WTC11 (cell line): ENCODE data around the gene ARG2. TPM values are rescaled to one million over a fixed set of nuclear protein-coding genes. Genes with fewer than 3 reads are reported as not detected.

Experiments
- ATAC-seq: fragments of 200-7000 bp; cut with Tn5 transposase; 2 replicates; pipeline ENCODE4 v1.10.0; 2021; ENCODE audit warnings: mild to moderate bottlenecking, moderate library complexity
- CTCF ChIA-PET: fragments of 300-600 bp; sonication (Branson Sonifier 250); formaldehyde crosslinking; loops from one replicate; lab custom pipeline; 2021; ENCODE audit warnings: antibody characterized with exemption; lab: Charles Lee
- POLR2A ChIA-PET: fragments of 350-600 bp; sonication (Branson Sonifier 250); formaldehyde crosslinking; loops from one replicate; lab custom pipeline; 2021; ENCODE audit warnings: antibody characterized with exemption; lab: Charles Lee
- DNase-seq: peaks from one replicate; pipeline ENCODE4 v3.0.0; 2021; ENCODE audit warnings: low spot score
- H3K27ac Mint-ChIP-seq: 2 replicates; pipeline ENCODE4 v1.8.0; 2021; ENCODE audit warnings: mixed read lengths
- H3K27me3 Mint-ChIP-seq: 2 replicates; pipeline ENCODE4 v1.8.0; 2021; ENCODE audit warnings: low read depth, mild to moderate bottlenecking, moderate library complexity, mixed read lengths
- H3K36me3 Mint-ChIP-seq: 2 replicates; pipeline ENCODE4 v1.8.0; 2021; ENCODE audit warnings: mixed read lengths
- H3K4me1 Mint-ChIP-seq: 2 replicates; pipeline ENCODE4 v1.8.0; 2022; ENCODE audit warnings: mixed read lengths
- H3K4me3 Mint-ChIP-seq: 2 replicates; pipeline ENCODE4 v1.8.0; 2021; ENCODE audit warnings: mild to moderate bottlenecking, moderate library complexity, mixed read lengths
- H3K9me3 Mint-ChIP-seq: 2 replicates; pipeline ENCODE4 v1.8.0; 2021; ENCODE audit warnings: mixed read lengths
- ELF4 ChIP-seq: sonication (generic); formaldehyde crosslinking; IDR thresholded peaks from 2 replicates; pipeline ENCODE4 v1.8.1; 2022; ENCODE audit warnings: low read depth, mild to moderate bottlenecking, moderate library complexity, missing genetic modification reagents
- FOXK1 ChIP-seq: sonication (generic); formaldehyde crosslinking; IDR thresholded peaks from 2 replicates; pipeline ENCODE4 v1.8.0; 2022; ENCODE audit warnings: mild to moderate bottlenecking, moderate library complexity, missing genetic modification reagents
- MXD4 ChIP-seq: fragments of 250-450 bp; sonication (Bioruptor Pico); IDR thresholded peaks from 2 replicates; pipeline ENCODE4 v1.8.0; 2021; ENCODE audit warnings: mild to moderate bottlenecking, moderate library complexity, borderline replicate concordance
- NFE2L1 ChIP-seq: sonication (generic); formaldehyde crosslinking; IDR thresholded peaks from 2 replicates; pipeline ENCODE4 v1.8.1; 2023; ENCODE audit warnings: missing genetic modification reagents
- TP53 ChIP-seq: sonication (generic); formaldehyde crosslinking; IDR thresholded peaks from 2 replicates; pipeline ENCODE4 v1.8.1; 2023; ENCODE audit warnings: mild to moderate bottlenecking, missing genetic modification reagents
- ZNF317 ChIP-seq: sonication (generic); formaldehyde crosslinking; IDR thresholded peaks from 2 replicates; pipeline ENCODE4 v1.8.1; 2023; ENCODE audit warnings: low read depth, mild to moderate bottlenecking, moderate library complexity, missing genetic modification reagents, borderline replicate concordance
- ZNF671 ChIP-seq: fragments of 250-450 bp; sonication (Bioruptor Pico); IDR thresholded peaks from 2 replicates; pipeline ENCODE4 v1.8.0; 2021; ENCODE audit warnings: mild to moderate bottlenecking
- total RNA-seq: library from RNA; stranded (reverse); gene quantifications from 3 replicates; pipeline ENCODE4 v1.2.3, GENCODE V29; 2021
- TF ChIP-seq, protein P1 (sequence below): sonication (generic); formaldehyde crosslinking; IDR thresholded peaks from 2 replicates; pipeline ENCODE4 v1.8.0; 2022; ENCODE audit warnings: mild to moderate bottlenecking, missing genetic modification reagents
- TF ChIP-seq, protein P2 (sequence below): sonication (generic); formaldehyde crosslinking; conservative IDR thresholded peaks from 2 replicates; pipeline ENCODE4 v1.8.1; 2023; ENCODE audit warnings: mild to moderate bottlenecking, low read depth, missing genetic modification reagents, moderate library complexity
- TF ChIP-seq, protein P3 (sequence below): fragments of 250-450 bp; sonication (Bioruptor Pico); IDR thresholded peaks from 2 replicates; pipeline ENCODE4 v1.8.0; 2021; ENCODE audit warnings: mild to moderate bottlenecking
- TF ChIP-seq, protein P4 (sequence below): sonication (generic); formaldehyde crosslinking; IDR thresholded peaks from 2 replicates; pipeline ENCODE4 v1.8.0; 2022; ENCODE audit warnings: mild to moderate bottlenecking, missing genetic modification reagents
- TF ChIP-seq, protein P5 (sequence below): sonication (generic); formaldehyde crosslinking; IDR thresholded peaks from 2 replicates; pipeline ENCODE4 v1.8.0; 2023; ENCODE audit warnings: mild to moderate bottlenecking, missing genetic modification reagents
- TF ChIP-seq, protein P6 (sequence below): fragments of 250-450 bp; sonication (Bioruptor Pico); IDR thresholded peaks from 2 replicates; pipeline ENCODE4 v1.9.0; 2021; ENCODE audit warnings: mild to moderate bottlenecking
- TF ChIP-seq, protein P7 (sequence below): sonication (generic); formaldehyde crosslinking; conservative IDR thresholded peaks from 2 replicates; pipeline ENCODE4 v1.8.1; 2022; ENCODE audit warnings: mild to moderate bottlenecking, missing genetic modification reagents

The ARG2 gene
- total RNA-seq, 1 experiment from 2014 or later, result 29.8 TPM

DNA sequence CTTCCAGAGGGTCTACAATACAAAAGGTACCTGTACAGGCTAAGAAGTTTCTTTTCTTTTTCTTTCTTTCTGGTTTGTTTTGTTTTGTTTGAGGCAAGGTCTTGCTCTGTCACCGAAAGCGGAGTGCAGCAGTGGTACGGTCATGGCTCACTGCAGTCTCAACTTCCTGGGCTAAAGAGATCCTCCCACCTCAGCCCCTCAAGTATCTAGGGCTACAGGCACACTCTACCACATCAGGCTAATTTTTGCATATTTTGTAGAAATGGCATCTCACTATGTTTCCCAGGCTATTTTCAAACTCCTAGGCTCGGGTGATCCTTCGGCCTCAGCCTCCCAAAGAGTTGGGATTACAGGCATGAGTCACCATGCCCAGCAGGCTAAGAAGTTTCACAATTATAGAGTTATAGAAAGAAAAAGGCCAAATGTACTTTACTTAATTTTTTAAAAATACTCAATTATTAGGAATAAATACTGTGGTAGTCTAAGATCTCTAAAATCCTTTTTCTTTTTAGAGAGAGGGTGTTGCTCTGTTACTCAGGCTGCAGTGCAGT is 16.6 kb upstream of the ARG2 start (continued):
- TF ChIP-seq, protein P1, sequence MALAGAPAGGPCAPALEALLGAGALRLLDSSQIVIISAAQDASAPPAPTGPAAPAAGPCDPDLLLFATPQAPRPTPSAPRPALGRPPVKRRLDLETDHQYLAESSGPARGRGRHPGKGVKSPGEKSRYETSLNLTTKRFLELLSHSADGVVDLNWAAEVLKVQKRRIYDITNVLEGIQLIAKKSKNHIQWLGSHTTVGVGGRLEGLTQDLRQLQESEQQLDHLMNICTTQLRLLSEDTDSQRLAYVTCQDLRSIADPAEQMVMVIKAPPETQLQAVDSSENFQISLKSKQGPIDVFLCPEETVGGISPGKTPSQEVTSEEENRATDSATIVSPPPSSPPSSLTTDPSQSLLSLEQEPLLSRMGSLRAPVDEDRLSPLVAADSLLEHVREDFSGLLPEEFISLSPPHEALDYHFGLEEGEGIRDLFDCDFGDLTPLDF (CRISPR knock-in tag), result no peak

DNA sequence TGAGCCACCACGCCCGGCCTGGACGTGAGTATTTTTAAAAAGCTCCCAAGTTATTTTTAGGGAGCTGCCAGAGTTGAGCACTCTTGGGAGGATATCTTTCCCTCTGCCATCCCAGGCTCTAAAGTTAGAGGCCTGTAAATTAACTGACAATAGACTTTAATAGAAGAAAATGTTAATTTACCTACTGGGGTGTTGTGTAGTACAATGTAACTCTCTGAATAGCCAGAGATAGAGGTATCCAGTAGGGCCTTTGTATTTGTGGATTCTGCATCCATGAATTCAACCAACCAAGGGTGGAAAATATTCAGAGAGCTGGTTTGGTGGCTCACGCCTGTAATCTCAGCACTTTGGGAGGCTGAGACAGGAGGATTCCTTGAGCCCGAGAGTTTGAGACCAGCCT is 12.1 kb upstream of the ARG2 start:
- no peak for TF ChIP-seq NFE2L1
- TF ChIP-seq, protein P2, sequence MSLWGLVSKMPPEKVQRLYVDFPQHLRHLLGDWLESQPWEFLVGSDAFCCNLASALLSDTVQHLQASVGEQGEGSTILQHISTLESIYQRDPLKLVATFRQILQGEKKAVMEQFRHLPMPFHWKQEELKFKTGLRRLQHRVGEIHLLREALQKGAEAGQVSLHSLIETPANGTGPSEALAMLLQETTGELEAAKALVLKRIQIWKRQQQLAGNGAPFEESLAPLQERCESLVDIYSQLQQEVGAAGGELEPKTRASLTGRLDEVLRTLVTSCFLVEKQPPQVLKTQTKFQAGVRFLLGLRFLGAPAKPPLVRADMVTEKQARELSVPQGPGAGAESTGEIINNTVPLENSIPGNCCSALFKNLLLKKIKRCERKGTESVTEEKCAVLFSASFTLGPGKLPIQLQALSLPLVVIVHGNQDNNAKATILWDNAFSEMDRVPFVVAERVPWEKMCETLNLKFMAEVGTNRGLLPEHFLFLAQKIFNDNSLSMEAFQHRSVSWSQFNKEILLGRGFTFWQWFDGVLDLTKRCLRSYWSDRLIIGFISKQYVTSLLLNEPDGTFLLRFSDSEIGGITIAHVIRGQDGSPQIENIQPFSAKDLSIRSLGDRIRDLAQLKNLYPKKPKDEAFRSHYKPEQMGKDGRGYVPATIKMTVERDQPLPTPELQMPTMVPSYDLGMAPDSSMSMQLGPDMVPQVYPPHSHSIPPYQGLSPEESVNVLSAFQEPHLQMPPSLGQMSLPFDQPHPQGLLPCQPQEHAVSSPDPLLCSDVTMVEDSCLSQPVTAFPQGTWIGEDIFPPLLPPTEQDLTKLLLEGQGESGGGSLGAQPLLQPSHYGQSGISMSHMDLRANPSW, result no peak
- TF ChIP-seq, protein P3, sequence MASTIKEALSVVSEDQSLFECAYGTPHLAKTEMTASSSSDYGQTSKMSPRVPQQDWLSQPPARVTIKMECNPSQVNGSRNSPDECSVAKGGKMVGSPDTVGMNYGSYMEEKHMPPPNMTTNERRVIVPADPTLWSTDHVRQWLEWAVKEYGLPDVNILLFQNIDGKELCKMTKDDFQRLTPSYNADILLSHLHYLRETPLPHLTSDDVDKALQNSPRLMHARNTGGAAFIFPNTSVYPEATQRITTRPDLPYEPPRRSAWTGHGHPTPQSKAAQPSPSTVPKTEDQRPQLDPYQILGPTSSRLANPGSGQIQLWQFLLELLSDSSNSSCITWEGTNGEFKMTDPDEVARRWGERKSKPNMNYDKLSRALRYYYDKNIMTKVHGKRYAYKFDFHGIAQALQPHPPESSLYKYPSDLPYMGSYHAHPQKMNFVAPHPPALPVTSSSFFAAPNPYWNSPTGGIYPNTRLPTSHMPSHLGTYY, result no peak
- peak; percentile 60 for ATAC-seq
- peaks cover 97% of the 10 kb centered on the region for H3K27me3 Mint-ChIP-seq
- H3K9me3 Mint-ChIP-seq, result no peaks in the 10 kb centered on the region
- CTCF ChIA-PET, result interaction anchor here (0.8 to 2.3 kb wide), 4 partner anchors 11 to 97 kb away, joined by 3 to 12 read pairs (median 4); partner anchors contain the start of gene ARG2
- H3K4me1 Mint-ChIP-seq, result peaks cover 13% of the 10 kb centered on the region
- no peak for DNase-seq
- no peak overlapping the region for H3K27ac Mint-ChIP-seq
- no peaks in the 10 kb centered on the region for H3K36me3 Mint-ChIP-seq
- POLR2A ChIA-PET, result interaction anchor here (1.0 kb wide), 1 partner anchor 11 kb away, joined by 3 read pairs; no protein-coding TSS in a partner anchor
- no peak overlapping the region for H3K4me3 Mint-ChIP-seq

DNA sequence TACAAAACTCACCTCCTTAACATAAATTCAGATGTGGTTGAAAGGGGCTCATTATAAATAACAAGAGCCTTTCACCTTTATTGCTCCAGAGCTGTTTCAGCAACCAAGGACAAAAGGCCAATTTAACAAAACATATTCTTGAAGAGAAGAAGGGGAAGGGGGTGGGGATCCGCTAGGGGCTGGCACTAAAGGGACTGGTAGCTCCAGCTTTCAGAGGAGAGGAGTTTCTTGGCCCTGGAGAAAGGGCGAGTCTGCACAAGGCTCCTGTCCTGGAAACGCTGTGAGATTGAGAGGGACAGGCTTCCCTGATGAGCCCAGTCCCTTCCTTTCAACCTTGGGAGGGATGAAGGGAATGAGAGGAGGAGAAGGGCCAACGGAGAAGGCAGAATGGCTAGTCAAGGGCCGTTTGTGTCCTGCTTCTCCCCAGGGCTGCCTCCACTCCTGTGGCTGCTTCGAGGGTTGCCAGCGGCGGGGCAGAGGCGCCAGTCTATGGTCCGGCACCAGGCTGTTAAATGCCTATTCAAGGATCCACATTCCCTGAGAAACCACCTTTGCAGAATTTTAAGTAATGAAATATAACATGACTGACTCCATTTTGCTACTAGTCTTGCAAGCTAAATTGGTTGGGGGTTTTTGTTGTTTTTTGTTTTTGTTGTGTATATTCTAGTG is 9.9 kb upstream of the ARG2 start:
- H3K27me3 Mint-ChIP-seq, result peaks cover 97% of the 10 kb centered on the region
- ATAC-seq, result peak; percentile 64

DNA sequence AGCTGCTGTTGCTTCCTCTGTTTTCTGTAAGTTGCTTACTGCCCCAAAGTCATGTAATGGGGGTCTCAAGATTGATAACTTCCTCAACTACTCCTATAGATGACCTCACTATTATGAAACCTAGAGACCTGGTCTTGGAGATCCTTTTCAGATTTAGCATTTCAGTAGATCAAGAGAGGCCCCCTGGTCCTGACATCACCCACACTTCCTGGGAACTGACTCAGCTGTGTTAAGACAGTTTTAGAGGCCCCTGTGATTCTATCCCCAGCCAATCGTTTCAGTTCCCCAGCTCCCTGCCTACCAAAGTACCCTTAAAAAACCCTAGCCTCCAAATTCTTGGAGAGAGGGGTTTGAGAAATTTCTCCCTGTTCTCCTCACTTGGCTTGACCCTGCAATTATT is 9.2 kb upstream of the ARG2 start:
- CTCF ChIA-PET, result interaction anchor here (1.0 to 2.5 kb wide), 4 partner anchors 10 to 190 kb away, joined by 4 to 9 read pairs (median 6); partner anchors contain the start of gene PIGH
- POLR2A ChIA-PET, result interaction anchor here (1.6 kb wide), 1 partner anchor 10 kb away, joined by 3 read pairs; no protein-coding TSS in a partner anchor
- Mint-ChIP-seq H3K9me3 (no peaks in the 10 kb centered on the region), H3K27me3 (peaks cover 97% of the 10 kb centered on the region), H3K36me3 (no peaks in the 10 kb centered on the region), H3K4me3 (no peak overlapping the region), H3K27ac (no peak overlapping the region), H3K4me1 (peaks cover 13% of the 10 kb centered on the region)
- ATAC-seq, result no peak
- DNase-seq, result no peak
- TF ChIP-seq, protein P4, sequence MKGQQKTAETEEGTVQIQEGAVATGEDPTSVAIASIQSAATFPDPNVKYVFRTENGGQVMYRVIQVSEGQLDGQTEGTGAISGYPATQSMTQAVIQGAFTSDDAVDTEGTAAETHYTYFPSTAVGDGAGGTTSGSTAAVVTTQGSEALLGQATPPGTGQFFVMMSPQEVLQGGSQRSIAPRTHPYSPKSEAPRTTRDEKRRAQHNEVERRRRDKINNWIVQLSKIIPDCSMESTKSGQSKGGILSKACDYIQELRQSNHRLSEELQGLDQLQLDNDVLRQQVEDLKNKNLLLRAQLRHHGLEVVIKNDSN (CRISPR knock-in tag), result no peak
- TF ChIP-seq, protein P5, sequence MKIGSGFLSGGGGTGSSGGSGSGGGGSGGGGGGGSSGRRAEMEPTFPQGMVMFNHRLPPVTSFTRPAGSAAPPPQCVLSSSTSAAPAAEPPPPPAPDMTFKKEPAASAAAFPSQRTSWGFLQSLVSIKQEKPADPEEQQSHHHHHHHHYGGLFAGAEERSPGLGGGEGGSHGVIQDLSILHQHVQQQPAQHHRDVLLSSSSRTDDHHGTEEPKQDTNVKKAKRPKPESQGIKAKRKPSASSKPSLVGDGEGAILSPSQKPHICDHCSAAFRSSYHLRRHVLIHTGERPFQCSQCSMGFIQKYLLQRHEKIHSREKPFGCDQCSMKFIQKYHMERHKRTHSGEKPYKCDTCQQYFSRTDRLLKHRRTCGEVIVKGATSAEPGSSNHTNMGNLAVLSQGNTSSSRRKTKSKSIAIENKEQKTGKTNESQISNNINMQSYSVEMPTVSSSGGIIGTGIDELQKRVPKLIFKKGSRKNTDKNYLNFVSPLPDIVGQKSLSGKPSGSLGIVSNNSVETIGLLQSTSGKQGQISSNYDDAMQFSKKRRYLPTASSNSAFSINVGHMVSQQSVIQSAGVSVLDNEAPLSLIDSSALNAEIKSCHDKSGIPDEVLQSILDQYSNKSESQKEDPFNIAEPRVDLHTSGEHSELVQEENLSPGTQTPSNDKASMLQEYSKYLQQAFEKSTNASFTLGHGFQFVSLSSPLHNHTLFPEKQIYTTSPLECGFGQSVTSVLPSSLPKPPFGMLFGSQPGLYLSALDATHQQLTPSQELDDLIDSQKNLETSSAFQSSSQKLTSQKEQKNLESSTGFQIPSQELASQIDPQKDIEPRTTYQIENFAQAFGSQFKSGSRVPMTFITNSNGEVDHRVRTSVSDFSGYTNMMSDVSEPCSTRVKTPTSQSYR (CRISPR knock-in tag), result no peak
- TF ChIP-seq, protein P6, sequence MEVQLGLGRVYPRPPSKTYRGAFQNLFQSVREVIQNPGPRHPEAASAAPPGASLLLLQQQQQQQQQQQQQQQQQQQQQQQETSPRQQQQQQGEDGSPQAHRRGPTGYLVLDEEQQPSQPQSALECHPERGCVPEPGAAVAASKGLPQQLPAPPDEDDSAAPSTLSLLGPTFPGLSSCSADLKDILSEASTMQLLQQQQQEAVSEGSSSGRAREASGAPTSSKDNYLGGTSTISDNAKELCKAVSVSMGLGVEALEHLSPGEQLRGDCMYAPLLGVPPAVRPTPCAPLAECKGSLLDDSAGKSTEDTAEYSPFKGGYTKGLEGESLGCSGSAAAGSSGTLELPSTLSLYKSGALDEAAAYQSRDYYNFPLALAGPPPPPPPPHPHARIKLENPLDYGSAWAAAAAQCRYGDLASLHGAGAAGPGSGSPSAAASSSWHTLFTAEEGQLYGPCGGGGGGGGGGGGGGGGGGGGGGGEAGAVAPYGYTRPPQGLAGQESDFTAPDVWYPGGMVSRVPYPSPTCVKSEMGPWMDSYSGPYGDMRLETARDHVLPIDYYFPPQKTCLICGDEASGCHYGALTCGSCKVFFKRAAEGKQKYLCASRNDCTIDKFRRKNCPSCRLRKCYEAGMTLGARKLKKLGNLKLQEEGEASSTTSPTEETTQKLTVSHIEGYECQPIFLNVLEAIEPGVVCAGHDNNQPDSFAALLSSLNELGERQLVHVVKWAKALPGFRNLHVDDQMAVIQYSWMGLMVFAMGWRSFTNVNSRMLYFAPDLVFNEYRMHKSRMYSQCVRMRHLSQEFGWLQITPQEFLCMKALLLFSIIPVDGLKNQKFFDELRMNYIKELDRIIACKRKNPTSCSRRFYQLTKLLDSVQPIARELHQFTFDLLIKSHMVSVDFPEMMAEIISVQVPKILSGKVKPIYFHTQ, result no peak
- no peak for TF ChIP-seq FOXK1 (CRISPR knock-in tag)
- TF ChIP-seq MXD4, result no peak
- no peak for TF ChIP-seq ZNF317 (CRISPR knock-in tag)
- TF ChIP-seq TP53, result no peak
- TF ChIP-seq, protein P3, result no peak
- TF ChIP-seq ZNF671 (CRISPR knock-in tag), result no peak

More for the DNA sequence above, 9.9 kb upstream of the ARG2 start:
- POLR2A ChIA-PET, result interaction anchor here (0.9 to 1.6 kb wide), 2 partner anchors 10 to 11 kb away, joined by 3 read pairs; partner anchors contain the start of gene PIGH
- no peak for DNase-seq
- CTCF ChIA-PET, result interaction anchor here (0.9 to 2.5 kb wide), 8 partner anchors 8 to 190 kb away, joined by 3 to 9 read pairs (median 4); partner anchors contain the start of genes ARG2 and PIGH
- H3K4me1 Mint-ChIP-seq, result peaks cover 13% of the 10 kb centered on the region
- no peaks in the 10 kb centered on the region for H3K9me3 Mint-ChIP-seq
- no peak overlapping the region for H3K27ac Mint-ChIP-seq
- H3K36me3 Mint-ChIP-seq, result no peaks in the 10 kb centered on the region
- H3K4me3 Mint-ChIP-seq, result no peak overlapping the region
- no peak for TF ChIP-seq ELF4 (CRISPR knock-in tag)
- TF ChIP-seq, protein P7, sequence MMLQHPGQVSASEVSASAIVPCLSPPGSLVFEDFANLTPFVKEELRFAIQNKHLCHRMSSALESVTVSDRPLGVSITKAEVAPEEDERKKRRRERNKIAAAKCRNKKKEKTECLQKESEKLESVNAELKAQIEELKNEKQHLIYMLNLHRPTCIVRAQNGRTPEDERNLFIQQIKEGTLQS, result no peak
